B cell (primary cell): ENCODE measurements around the gene ZNF691. TPM values are rescaled to one million over a fixed set of nuclear protein-coding genes. Genes with fewer than 3 reads are reported as not detected.

Experiments
- ATAC-seq: fragments of 200-7000 bp; cut with Tn5 transposase; one replicate; pipeline ENCODE4 v1.10.0; 2021; ENCODE audit warnings: low read depth, mild to moderate bottlenecking, moderate number of reproducible peaks, moderate library complexity
- CTCF ChIA-PET: fragments of 350-600 bp; sonication (Branson Sonifier 250); formaldehyde crosslinking; loops from one replicate; lab custom pipeline; 2021; ENCODE audit warnings: antibody characterized with exemption, inconsistent platforms; lab: Charles Lee
- POLR2A ChIA-PET: fragments of 350-600 bp; sonication (Branson Sonifier 250); formaldehyde crosslinking; loops from one replicate; lab custom pipeline; 2021; ENCODE audit warnings: antibody characterized with exemption; lab: Charles Lee
- DNase-seq: peaks from one replicate; pipeline ENCODE4 v3.0.0; 2013
- H2AFZ ChIP-seq: 2 replicates; pipeline ENCODE4 v1.6.1; 2012; ENCODE audit warnings: mild to moderate bottlenecking, low read depth, low read length; ENCODE audit not compliant: insufficient read depth, poor library complexity, severe bottlenecking
- H3K27ac ChIP-seq, 2 donors: 1 replicate in 1 of 2; 2 replicates in 1 of 2; pipeline ENCODE4 v1.5.1; 2012 to 2013; ENCODE audit warnings: low read length in 2 of 2, mild to moderate bottlenecking in 2 of 2, moderate library complexity in 1 of 2
- H3K27me3 ChIP-seq, 4 experiments: fragments of 200-600 bp in 1 of 4; sonication (generic) in 1 of 4; replicated peaks in 1 of 4; 1 replicate in 2 of 4; 2 replicates in 2 of 4; pipeline versions ENCODE4 v1.6.1 to v1.7.0; 2013 to 2016; ENCODE audit warnings: low read length in 3 of 4, mild to moderate bottlenecking in 2 of 4, mixed read lengths in 1 of 4, moderate library complexity in 1 of 4; ENCODE audit not compliant: insufficient read depth in 4 of 4, control insufficient read depth in 3 of 4; ENCODE audit errors: control extremely low read depth in 1 of 4
- H3K36me3 ChIP-seq, 2 experiments: replicated peaks in 1 of 2; 1 replicate in 1 of 2; 2 replicates in 1 of 2; pipeline versions ENCODE4 v1.6.1 to v1.7.1; 2013; ENCODE audit warnings: low read length in 1 of 2; ENCODE audit not compliant: insufficient read depth in 2 of 2, control insufficient read depth in 1 of 2; ENCODE audit errors: control extremely low read depth in 1 of 2, extremely low read depth in 1 of 2
- H3K4me1 ChIP-seq, 2 donors: fragments of 200-600 bp in 1 of 2; sonication (generic) in 1 of 2; 1 replicate in 1 of 2; 2 replicates in 1 of 2; pipeline versions ENCODE4 v1.5.1 to v1.6.1; 2013 to 2017; ENCODE audit warnings: low read length in 2 of 2; ENCODE audit not compliant: control insufficient read depth in 2 of 2, insufficient read depth in 2 of 2
- H3K4me2 ChIP-seq: replicated peaks from 2 replicates; pipeline ENCODE3; 2012; ENCODE audit warnings: mild to moderate bottlenecking, low read depth, low read length; ENCODE audit not compliant: poor library complexity, severe bottlenecking
- H3K4me3 ChIP-seq, 5 experiments: fragments of 200-600 bp in 1 of 5; sonication (generic) in 1 of 5; 1 replicate in 3 of 5; 2 replicates in 2 of 5; pipeline versions ENCODE4 v1.5.1 to v1.7.0; 2011 to 2016; ENCODE audit warnings: low read length in 4 of 5, mild to moderate bottlenecking in 4 of 5, low read depth in 2 of 5, control low read depth in 1 of 5, moderate library complexity in 1 of 5; ENCODE audit not compliant: insufficient read depth in 1 of 5; ENCODE audit errors: control extremely low read depth in 1 of 5, extremely low read depth in 1 of 5
- H3K79me2 ChIP-seq: fragments of 200-600 bp; sonication (generic); one replicate; pipeline ENCODE4 v1.6.0; 2016; ENCODE audit warnings: low read length; ENCODE audit not compliant: control insufficient read depth, insufficient read depth
- H3K9ac ChIP-seq: fragments of 200-600 bp; sonication (generic); 2 replicates; pipeline ENCODE4 v1.6.1; 2017; ENCODE audit warnings: mild to moderate bottlenecking, low read length, moderate library complexity
- H3K9me3 ChIP-seq, 3 donors: one replicate each; pipeline versions ENCODE4 v1.6.1 to v1.7.1; 2013; ENCODE audit warnings: low read length in 2 of 3; ENCODE audit not compliant: control insufficient read depth in 2 of 3, insufficient read depth in 1 of 3; ENCODE audit errors: control extremely low read depth in 1 of 3
- H4K20me1 ChIP-seq: 2 replicates; pipeline ENCODE4 v1.6.0; 2012; ENCODE audit warnings: mild to moderate bottlenecking, low read length; ENCODE audit not compliant: insufficient read depth, control insufficient read depth, poor library complexity, severe bottlenecking
- H3K27ac Mint-ChIP-seq: one replicate; pipeline ENCODE4 v1.8.0; 2021; ENCODE audit warnings: mixed read lengths
- H3K27me3 Mint-ChIP-seq: one replicate; pipeline ENCODE4 v1.8.0; 2021; ENCODE audit warnings: mixed read lengths
- H3K4me1 Mint-ChIP-seq: one replicate; pipeline ENCODE4 v1.8.0; 2021; ENCODE audit warnings: mixed read lengths
- H3K4me3 Mint-ChIP-seq: one replicate; pipeline ENCODE4 v1.8.0; 2021; ENCODE audit warnings: mixed read lengths
- H3K9me3 Mint-ChIP-seq: one replicate; pipeline ENCODE4 v1.8.0; 2022; ENCODE audit warnings: mixed read lengths; ENCODE audit not compliant: insufficient read depth
- CTCF ChIP-seq: fragments of 200-600 bp; IDR thresholded peaks from one replicate; pipeline ENCODE4 v1.8.0; 2022; ENCODE audit warnings: antibody characterized with exemption, mild to moderate bottlenecking
- EZH2 ChIP-seq: IDR thresholded peaks from 2 replicates; pipeline ENCODE4 v1.6.1; 2012; ENCODE audit warnings: borderline replicate concordance, low read depth, mild to moderate bottlenecking, moderate library complexity, low read length; ENCODE audit not compliant: insufficient read depth, poor library complexity, severe bottlenecking
- WGBS: methylation state at CpG from one replicate; pipeline ENCODE4 v1.1.5; 2013; ENCODE audit warnings: missing lambda C conversion rate; ENCODE audit not compliant: insufficient coverage; 5-methylcytosine and 5-hydroxymethylcytosine counted together
- intact Hi-C: fragments of 100-400 bp; cut with micrococcal nuclease; formaldehyde crosslinking; loops from one replicate; pipeline ENCODE4 v1.10.0; 2022
- polyA plus RNA-seq: library from polyadenylated mRNA; depleted of rRNA; stranded (reverse); fragments of >200 nt; gene quantifications from 2 replicates; pipeline ENCODE4 v1.2.3, GENCODE V29; 2012
- total RNA-seq, 2 donors: library from RNA; stranded (reverse); fragments of 120-200 nt in 1 of 2; gene quantifications; 1 replicate in 1 of 2; 2 replicates in 1 of 2; pipeline versions ENCODE4 v1.2.3 to v1.2.4, GENCODE V29; 2013 to 2022

The ZNF691 gene
- total and polyA plus RNA-seq, 2 donors (not counting 1 experiment from before 2014, with no cell fraction given) = 12.4 to 17.1 TPM

DNA sequence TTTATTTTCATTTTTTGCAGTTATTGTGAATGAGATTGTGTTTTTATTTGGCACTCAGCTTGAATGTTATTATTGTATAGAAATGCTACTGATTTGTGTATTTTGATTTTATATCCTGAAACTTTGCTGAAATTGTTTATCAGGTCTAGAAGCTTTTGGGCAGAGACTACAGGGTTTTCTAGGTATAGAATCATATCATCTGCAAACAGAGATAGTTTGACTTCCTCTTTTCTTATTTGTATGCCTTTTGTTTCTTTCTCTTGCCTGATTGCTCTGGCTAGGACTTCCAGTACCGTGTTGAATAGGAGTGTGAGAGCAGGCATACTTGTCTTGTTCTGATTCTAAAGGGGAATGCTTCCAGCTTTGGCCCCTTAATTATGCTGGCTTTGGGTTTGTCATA is 27.3 kb downstream of the ZNF691 start:
- no peaks in the 10 kb centered on the region for H3K9me3 Mint-ChIP-seq
- Histone ChIP-seq H3K9me3 (peaks cover 3 to 5% (median 4%) of the 10 kb centered on the region in 3 donors), H3K4me3 (no peak overlapping the region), H3K27me3 (no peaks in the 10 kb centered on the region), H3K9ac (no peak overlapping the region), H4K20me1 (no peaks in the 10 kb centered on the region), H3K4me2 (no peak overlapping the region), H3K27ac (no peak overlapping the region), H2AFZ (no peak overlapping the region), H3K36me3 (no peaks in the 10 kb centered on the region), H3K79me2 (no peaks in the 10 kb centered on the region), H3K4me1 (no peaks in the 10 kb centered on the region)
- ATAC-seq (no peak), DNase-seq (no peak)
- CTCF ChIA-PET = interaction anchor here (1.2 to 1.5 kb wide), 2 partner anchors 11 to 200 kb away, joined by 3 to 4 read pairs; no protein-coding TSS in a partner anchor
- H3K27me3 Mint-ChIP-seq = peaks cover 3% of the 10 kb centered on the region
- H3K4me3 Mint-ChIP-seq = no peak overlapping the region
- POLR2A ChIA-PET = no interaction called here
- H3K4me1 Mint-ChIP-seq = no peaks in the 10 kb centered on the region
- TF ChIP-seq CTCF = no peak
- TF ChIP-seq EZH2 = no peak
- intact Hi-C loops = no loop called here
- H3K27ac Mint-ChIP-seq = no peak overlapping the region
- WGBS = no CpG with 5 or more reads among the region's 1 CpG

GRCh38 chr1:42876009-42876408 is 29.6 kb downstream of the ZNF691 start:
- no peak overlapping the region for H3K4me3 ChIP-seq
- no peaks in the 10 kb centered on the region for H3K4me1 ChIP-seq
- peaks cover 6 to 21% (median 13%) of the 10 kb centered on the region in 3 donors for H3K9me3 ChIP-seq
- H3K4me2 ChIP-seq = no peak overlapping the region
- no peak overlapping the region for H3K27ac ChIP-seq
- H3K79me2 ChIP-seq = no peaks in the 10 kb centered on the region
- TF ChIP-seq EZH2 = no peak
- TF ChIP-seq CTCF = no peak
- Mint-ChIP-seq H3K27ac (no peak overlapping the region), H3K27me3 (peaks cover 4% of the 10 kb centered on the region), H3K9me3 (no peaks in the 10 kb centered on the region), H3K4me3 (no peak overlapping the region), H3K4me1 (no peaks in the 10 kb centered on the region)
- CTCF ChIA-PET = no interaction called here
- no peak for ATAC-seq
- POLR2A ChIA-PET = no interaction called here
- no peak overlapping the region for H3K9ac ChIP-seq
- intact Hi-C loops = no loop called here
- DNase-seq = no peak
- H4K20me1 ChIP-seq = no peaks in the 10 kb centered on the region
- H3K36me3 ChIP-seq = no peaks in the 10 kb centered on the region
- H3K27me3 ChIP-seq = peaks cover 0 to 15% (median 1%) of the 10 kb centered on the region in 4 experiments
- H2AFZ ChIP-seq = no peak overlapping the region
